Activated naive CD4-positive, alpha-beta T cell treated with anti-CD3 and anti-CD28 coated beads, Interleukin-2, amount 50 U/mL, for 72 hours (primary cell): ENCODE results near the gene TBXAS1. TPM values are rescaled to one million over a fixed set of nuclear protein-coding genes. Genes with fewer than 3 reads are reported as not detected.

Source experiments
- ATAC-seq, 2 donors: fragments of 150-1000 bp; cut with Tn5 transposase; 2 replicates each; pipeline ENCODE4 v1.10.0; 2021; ENCODE audit warnings: mild to moderate bottlenecking in 2 of 2, moderate library complexity in 2 of 2
- DNase-seq, 2 donors: peaks; one replicate each; pipeline ENCODE4 v3.0.0; 2021 to 2022; ENCODE audit warnings: low spot score in 2 of 2
- H3K27ac Mint-ChIP-seq, 2 donors: one replicate each; pipeline ENCODE4 v1.8.0; 2022; ENCODE audit warnings: mild to moderate bottlenecking in 2 of 2, mixed read lengths in 2 of 2
- H3K36me3 Mint-ChIP-seq, 2 donors: one replicate each; pipeline ENCODE4 v1.8.0; 2022; ENCODE audit warnings: mixed read lengths in 2 of 2
- H3K9me3 Mint-ChIP-seq, 2 donors: one replicate each; pipeline ENCODE4 v1.8.0; 2022; ENCODE audit warnings: mixed read lengths in 2 of 2
- total RNA-seq, 2 donors: library from RNA; stranded (reverse); gene quantifications; one replicate each; pipeline ENCODE4 v1.2.3, GENCODE V29; 2022

Gene TBXAS1
- total RNA-seq, 2 donors from 2014 or later = 1.4 to 5.8 TPM

DNA sequence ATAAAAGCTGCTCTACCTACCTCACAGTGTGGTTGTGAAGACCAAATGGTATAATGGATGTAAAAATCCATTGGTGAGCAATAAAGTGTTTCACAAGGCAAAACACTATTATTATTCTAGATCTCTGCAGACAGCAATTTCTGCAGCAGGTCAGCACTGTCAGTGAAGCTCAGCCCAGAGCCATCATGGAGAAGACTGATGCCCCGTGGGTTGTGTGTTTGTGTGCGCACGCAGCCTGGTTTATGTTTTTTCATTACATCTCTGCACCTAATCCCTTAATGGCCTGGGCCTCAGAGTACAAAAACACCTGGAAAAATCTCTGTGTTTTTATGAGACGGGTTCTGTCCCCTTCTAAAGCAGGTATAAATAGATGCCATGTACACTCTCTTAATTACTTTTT lies 169.5 kb downstream of the TBXAS1 start:
- ATAC-seq = no peak
- Mint-ChIP-seq H3K36me3 (no peaks in the 10 kb centered on the region), H3K27ac (no peak overlapping the region), H3K9me3 (no peaks in the 10 kb centered on the region)
- no peak for DNase-seq

GRCh38 chr7:139999516-139999915 lies 170.5 kb downstream of the TBXAS1 start:
- no peak for ATAC-seq
- no peaks in the 10 kb centered on the region for H3K9me3 Mint-ChIP-seq
- H3K27ac Mint-ChIP-seq = no peak overlapping the region
- H3K36me3 Mint-ChIP-seq = no peaks in the 10 kb centered on the region
- DNase-seq = no peak

DNA sequence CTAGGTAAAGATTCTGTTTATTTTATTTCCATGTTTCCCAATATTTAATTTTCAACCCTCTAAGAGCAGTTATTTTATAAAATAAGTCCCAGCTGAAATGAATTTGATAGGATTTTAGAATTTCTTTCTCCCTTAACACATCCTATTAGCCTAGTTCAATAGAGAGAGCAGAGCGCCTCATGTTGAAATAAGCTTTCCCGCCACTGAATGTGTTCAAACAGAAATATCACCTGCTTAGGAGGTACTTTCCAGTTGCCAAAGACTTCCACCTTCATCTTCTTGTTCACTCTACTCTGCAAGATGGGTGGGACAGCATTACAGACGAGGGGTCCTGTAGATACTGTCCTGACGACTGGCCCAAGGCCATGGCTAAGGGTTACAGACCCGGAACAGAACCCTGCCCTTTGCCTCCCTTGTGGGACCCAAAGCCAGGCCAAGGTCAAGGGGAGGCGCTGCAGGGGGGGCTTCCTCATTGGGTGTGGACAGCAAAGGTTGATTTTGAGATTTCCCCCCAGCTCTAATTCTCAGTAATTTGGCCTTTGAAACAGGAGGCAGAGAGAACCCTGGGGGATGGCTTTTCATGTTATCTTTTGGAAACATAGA lies 171.7 kb downstream of the TBXAS1 start:
- ATAC-seq (no peak), DNase-seq (no peak)
- no peaks in the 10 kb centered on the region for H3K9me3 Mint-ChIP-seq
- no peak overlapping the region for H3K27ac Mint-ChIP-seq
- no peaks in the 10 kb centered on the region for H3K36me3 Mint-ChIP-seq

DNA sequence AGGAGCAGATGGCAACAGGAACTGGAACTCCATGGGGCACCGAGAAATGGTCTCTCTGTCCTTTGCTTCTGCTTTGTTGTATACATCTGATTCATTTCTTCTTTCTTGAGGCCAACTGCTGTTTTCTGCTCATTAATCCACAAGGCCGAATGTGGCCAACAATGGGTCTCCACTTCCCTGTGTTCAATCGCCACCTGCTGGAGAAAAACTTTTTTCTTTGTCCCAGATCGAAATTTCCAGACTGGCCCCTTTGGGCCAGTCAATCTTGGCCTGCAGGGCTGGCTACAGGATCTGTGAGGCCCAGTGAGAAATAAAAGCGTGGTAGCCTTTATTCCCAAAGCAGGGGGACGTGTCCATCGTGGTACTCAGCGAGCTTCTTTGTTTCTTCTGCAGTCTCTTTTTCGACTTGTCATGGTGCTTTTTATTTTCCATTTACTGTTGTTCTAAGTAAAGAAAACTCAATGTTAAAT lies 174.9 kb downstream of the TBXAS1 start:
- ATAC-seq (peak; percentile 27 to 48), DNase-seq (peak in 1 of 2 donors; percentile 53)
- Mint-ChIP-seq H3K9me3 (no peaks in the 10 kb centered on the region), H3K36me3 (no peaks in the 10 kb centered on the region), H3K27ac (no peak overlapping the region)

DNA sequence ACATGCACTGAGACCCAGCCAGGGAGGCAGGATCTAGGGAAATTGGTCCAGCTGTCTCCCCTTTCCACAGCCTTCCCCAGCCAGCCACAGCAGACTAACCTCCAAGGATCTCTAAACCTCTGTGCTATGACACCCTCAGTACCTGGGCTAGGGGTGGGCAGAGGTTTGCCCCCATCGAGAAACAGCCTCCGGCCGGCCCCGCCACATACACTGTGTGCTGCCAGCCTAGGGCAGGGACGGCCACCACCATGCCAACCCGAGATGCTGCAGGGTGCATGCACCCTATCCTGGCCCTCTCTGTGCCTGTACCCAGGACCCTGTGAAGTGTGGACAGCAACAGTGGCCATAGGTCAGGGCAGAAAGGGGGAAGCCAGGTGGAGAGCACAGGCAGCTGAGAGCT lies 175.6 kb downstream of the TBXAS1 start:
- ATAC-seq = no peak
- Mint-ChIP-seq H3K27ac (no peak overlapping the region), H3K9me3 (no peaks in the 10 kb centered on the region), H3K36me3 (no peaks in the 10 kb centered on the region)
- DNase-seq = no peak

GRCh38 chr7:140005341-140005740 lies 176.3 kb downstream of the TBXAS1 start:
- H3K9me3 Mint-ChIP-seq = no peaks in the 10 kb centered on the region
- ATAC-seq (no peak), DNase-seq (no peak)
- H3K27ac Mint-ChIP-seq = no peak overlapping the region
- no peaks in the 10 kb centered on the region for H3K36me3 Mint-ChIP-seq

DNA sequence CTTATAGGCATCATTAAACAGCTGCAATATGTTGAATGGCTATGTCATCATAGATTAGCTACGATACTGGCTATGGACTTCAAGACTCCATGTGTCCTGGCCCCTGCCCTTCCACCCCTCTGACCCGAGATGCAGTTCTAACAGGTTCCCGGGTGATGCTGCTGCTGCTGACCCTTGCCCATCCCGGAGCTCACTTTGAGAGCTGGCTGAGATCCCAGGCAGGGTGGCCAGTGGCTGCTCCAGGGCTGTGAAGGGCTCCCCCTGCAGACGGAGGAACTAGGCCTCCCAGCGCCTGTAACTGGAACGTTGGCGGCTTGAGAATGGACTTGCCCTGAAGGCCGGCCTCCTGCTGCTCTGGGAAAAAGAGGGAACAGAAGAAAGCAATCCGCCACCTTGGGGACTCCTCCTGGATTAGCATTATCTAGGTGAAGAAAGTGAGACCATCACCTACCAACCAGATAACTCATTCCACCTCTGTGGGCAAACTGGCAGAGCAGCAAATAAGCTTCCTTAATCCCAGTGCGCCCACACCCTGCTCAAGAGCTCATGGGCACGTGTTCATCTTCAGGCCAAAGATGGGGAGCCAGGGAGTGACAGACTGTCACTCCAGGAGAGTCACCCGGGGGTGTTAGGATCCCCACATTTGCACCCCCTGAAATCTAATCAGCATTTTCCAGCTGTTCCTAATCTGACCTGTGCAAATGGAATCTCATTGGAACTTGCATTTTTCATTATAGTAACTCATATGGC lies 176.9 kb downstream of the TBXAS1 start:
- ATAC-seq (no peak), DNase-seq (no peak)
- Mint-ChIP-seq H3K27ac (no peak overlapping the region), H3K36me3 (no peaks in the 10 kb centered on the region), H3K9me3 (no peaks in the 10 kb centered on the region)

DNA sequence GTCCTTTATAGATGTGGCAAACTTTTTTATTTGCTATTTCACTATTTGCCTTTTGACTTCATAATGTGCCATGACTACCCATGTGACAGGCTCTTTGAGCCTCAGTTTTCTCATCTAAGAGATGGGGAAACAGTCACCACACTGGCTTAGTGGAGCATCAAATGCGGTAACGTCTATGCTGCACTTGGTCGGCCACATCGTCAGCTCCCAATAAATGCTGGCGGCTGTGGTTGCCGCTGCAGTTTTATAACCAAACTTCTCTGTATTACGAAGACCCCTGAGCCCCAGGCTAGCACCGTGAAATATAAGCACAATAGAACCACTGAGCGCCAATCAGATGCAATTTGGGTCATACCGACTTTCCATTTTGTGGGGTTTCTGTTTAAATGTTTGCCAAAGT lies 177.5 kb downstream of the TBXAS1 start:
- no peaks in the 10 kb centered on the region for H3K9me3 Mint-ChIP-seq
- H3K27ac Mint-ChIP-seq = no peak overlapping the region

GRCh38 chr7:140007051-140007690 lies 178.1 kb downstream of the TBXAS1 start:
- no peak overlapping the region for H3K27ac Mint-ChIP-seq
- DNase-seq (no peak), ATAC-seq (no peak)
- H3K9me3 Mint-ChIP-seq = no peaks in the 10 kb centered on the region
- H3K36me3 Mint-ChIP-seq = no peaks in the 10 kb centered on the region

More for the DNA sequence above, 177.5 kb downstream of the TBXAS1 start:
- no peak for ATAC-seq
- no peaks in the 10 kb centered on the region for H3K36me3 Mint-ChIP-seq
- DNase-seq = no peak

DNA sequence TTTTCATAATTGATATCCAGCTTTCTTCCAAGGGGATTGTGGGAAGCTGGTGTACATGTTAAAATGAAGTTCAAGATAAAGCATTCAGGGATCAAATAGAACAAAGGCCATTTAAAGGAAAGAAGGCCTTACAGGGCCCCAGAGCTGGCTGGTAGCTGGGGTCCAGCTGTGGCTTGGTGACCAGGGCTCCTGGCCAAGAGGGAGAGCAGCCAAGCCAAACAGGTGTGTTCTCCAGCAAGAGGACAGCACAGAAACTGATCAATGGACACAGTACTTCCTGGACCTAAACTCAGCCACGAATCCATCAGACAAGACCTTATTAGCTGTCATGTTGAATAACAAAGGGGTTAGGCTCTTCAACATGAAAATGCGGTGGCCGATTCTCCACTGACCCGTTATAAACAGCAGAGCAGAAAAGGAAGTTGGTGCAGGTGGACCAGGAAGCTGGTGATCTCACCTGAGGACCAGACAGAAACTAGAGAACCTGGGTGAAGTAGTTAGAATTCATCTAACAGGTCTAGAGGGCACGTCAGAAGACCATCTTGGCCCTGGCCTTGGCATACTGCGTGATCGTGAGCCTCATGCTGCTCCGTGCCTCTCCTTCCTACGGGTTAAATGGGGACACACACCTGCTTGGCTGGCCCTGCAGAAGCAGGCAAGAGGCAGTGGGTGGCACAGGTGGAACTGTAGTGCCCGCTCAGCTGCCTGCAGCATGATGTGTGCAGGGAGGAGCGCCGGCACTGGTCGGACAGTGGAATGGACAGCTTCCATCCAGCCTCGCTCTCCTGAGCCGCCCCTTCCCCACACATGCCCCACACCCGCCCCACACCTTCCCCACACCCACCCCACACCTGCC lies 179.9 kb downstream of the TBXAS1 start:
- no peaks in the 10 kb centered on the region for H3K9me3 Mint-ChIP-seq
- H3K27ac Mint-ChIP-seq = no peak overlapping the region
- no peak for ATAC-seq
- no peak for DNase-seq
- H3K36me3 Mint-ChIP-seq = no peaks in the 10 kb centered on the region

DNA sequence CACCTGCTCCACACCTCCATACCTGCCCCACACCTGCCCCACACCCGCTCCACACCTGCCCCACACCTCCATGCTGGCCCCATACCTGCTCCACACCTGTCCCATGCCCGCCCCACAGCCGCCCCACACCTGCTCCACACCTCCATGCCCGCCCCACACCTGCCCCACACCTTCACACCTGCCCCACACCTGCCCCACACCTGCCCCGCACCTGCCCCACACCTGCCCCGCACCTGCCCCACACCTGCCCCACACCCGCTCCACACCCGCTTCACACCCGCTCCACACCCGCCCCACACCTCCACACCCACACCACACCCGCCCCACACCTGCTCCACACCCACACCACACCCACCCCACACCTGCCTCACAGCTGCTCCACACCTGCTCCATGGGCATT lies 180.7 kb downstream of the TBXAS1 start:
- Mint-ChIP-seq H3K27ac (no peak overlapping the region), H3K36me3 (no peaks in the 10 kb centered on the region), H3K9me3 (no peaks in the 10 kb centered on the region)
- DNase-seq (no peak), ATAC-seq (no peak)

GRCh38 chr7:140010194-140010895 lies 181.3 kb downstream of the TBXAS1 start:
- DNase-seq = no peak
- Mint-ChIP-seq H3K9me3 (no peaks in the 10 kb centered on the region), H3K27ac (no peak overlapping the region), H3K36me3 (no peaks in the 10 kb centered on the region)
- ATAC-seq = no peak

DNA sequence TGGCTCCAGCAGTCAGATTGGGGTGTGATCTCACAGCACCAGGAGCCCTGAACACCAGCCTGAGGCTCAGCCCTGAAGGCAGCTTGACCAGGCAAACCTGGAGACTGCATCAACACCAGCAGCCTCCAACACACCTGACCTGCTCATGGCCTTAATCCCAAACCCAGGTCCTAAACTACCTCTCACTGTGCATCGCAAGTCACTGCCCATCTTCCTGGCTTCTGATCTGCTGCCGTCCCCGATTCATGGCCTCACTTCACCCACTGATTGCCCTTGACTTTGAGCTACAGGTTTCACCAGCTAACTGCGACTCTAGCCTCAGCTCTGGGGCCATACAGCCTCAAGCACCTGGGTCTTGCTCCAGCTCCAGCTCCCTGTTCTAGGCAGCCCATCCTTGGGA lies 184.6 kb downstream of the TBXAS1 start:
- no peak for ATAC-seq
- no peaks in the 10 kb centered on the region for H3K36me3 Mint-ChIP-seq
- peak overlapping the region in 1 of 2 donors; percentile 62 for H3K27ac Mint-ChIP-seq
- no peak for DNase-seq
- no peaks in the 10 kb centered on the region for H3K9me3 Mint-ChIP-seq

DNA sequence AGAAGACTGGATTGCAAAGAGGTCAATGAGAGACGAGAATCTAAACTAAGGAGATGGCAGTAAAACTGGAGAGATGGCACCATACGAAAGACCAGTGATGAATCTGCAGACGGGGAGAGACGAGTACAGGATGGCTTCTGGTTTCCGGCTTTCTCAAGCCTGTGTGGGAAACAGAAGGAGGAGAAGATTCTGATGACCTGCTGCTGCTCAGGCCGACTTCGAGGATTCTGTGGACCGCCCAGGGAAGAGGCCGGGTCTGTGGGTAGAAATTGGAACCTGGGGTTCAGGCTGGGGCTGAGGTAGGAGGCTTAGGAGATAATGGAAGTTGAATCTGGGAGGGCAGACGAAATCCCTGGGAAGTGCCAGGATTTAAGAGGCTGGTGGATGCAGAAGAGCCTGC lies 185.1 kb downstream of the TBXAS1 start:
- Mint-ChIP-seq H3K9me3 (no peaks in the 10 kb centered on the region), H3K27ac (peak overlapping the region in 1 of 2 donors; percentile 62), H3K36me3 (no peaks in the 10 kb centered on the region)
- ATAC-seq (no peak), DNase-seq (no peak)

GRCh38 chr7:140015471-140015970 lies 186.5 kb downstream of the TBXAS1 start:
- no peaks in the 10 kb centered on the region for H3K9me3 Mint-ChIP-seq
- DNase-seq (no peak), ATAC-seq (no peak)
- H3K36me3 Mint-ChIP-seq = no peaks in the 10 kb centered on the region
- no peak overlapping the region for H3K27ac Mint-ChIP-seq

DNA sequence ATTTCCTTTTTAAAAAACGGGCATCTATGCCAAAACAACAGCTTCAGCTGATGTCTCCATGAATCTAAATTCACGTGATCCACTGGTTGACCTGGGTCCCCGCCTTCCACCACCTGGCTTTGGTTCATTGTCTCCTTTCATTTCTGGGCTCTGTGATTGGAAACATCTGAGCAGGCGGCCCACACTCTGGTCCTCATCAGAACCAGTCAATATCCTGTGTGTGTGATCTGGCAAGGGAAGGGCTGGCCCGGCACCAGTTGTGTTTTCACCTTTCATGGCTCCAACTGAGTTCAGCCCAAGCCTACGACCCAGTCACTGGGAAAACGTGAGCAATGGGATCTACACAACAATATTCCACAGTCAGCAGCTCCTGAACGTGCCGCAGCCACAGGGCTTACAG lies 187.5 kb downstream of the TBXAS1 start:
- DNase-seq = no peak
- Mint-ChIP-seq H3K9me3 (no peaks in the 10 kb centered on the region), H3K27ac (no peak overlapping the region), H3K36me3 (no peaks in the 10 kb centered on the region)
- no peak for ATAC-seq
